Astrocyte (in vitro differentiated cells and primary cell): ENCODE measurements around the gene NHLRC2.

Source experiments
- EZH2 ChIP-seq: IDR thresholded peaks from 2 replicates; pipeline ENCODE4 v1.6.1; 2012; ENCODE audit warnings: mild to moderate bottlenecking, low read length, inconsistent platforms; ENCODE audit not compliant: insufficient read depth
- TF ChIP-seq, protein P1 (sequence below): IDR thresholded peaks from 2 replicates; pipeline ENCODE4 v1.5.1; 2011; ENCODE audit warnings: low read depth, mild to moderate bottlenecking, inconsistent platforms, low read length, moderate library complexity; ENCODE audit not compliant: insufficient read depth

- TF ChIP-seq EZH2, result no peak
- TF ChIP-seq, protein P1, sequence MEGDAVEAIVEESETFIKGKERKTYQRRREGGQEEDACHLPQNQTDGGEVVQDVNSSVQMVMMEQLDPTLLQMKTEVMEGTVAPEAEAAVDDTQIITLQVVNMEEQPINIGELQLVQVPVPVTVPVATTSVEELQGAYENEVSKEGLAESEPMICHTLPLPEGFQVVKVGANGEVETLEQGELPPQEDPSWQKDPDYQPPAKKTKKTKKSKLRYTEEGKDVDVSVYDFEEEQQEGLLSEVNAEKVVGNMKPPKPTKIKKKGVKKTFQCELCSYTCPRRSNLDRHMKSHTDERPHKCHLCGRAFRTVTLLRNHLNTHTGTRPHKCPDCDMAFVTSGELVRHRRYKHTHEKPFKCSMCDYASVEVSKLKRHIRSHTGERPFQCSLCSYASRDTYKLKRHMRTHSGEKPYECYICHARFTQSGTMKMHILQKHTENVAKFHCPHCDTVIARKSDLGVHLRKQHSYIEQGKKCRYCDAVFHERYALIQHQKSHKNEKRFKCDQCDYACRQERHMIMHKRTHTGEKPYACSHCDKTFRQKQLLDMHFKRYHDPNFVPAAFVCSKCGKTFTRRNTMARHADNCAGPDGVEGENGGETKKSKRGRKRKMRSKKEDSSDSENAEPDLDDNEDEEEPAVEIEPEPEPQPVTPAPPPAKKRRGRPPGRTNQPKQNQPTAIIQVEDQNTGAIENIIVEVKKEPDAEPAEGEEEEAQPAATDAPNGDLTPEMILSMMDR, result no peak
These were observed 82.8 kb downstream of the NHLRC2 start for GRCh38 chr10:113937258-113937657.
